AG04449 (cell line): Measurements from ENCODE around the gene MELK.

Experiments
- CTCF ChIA-PET: fragments of 350-600 bp; formaldehyde crosslinking; extraction: SDS; loops from one replicate; lab custom pipeline; 2021; ENCODE audit warnings: antibody characterized with exemption; lab: Yijun Ruan, JAX
- POLR2A ChIA-PET: fragments of 400-600, 350-600 bp; formaldehyde crosslinking; extraction: SDS; loops from one replicate; lab custom pipeline; 2020; ENCODE audit warnings: antibody characterized with exemption, inconsistent platforms; lab: Yijun Ruan, JAX
- DNase-seq: peaks from one replicate; pipeline ENCODE4 v3.0.0-alpha.2; 2010; ENCODE audit warnings: low read depth, low spot score
- H3K4me3 ChIP-seq: 2 replicates; pipeline ENCODE4 v1.5.1; 2011; ENCODE audit warnings: low read depth, mild to moderate bottlenecking, control low read depth, low read length
- CTCF ChIP-seq: IDR thresholded peaks from one replicate; pipeline ENCODE4 v1.5.1; 2011; ENCODE audit warnings: mild to moderate bottlenecking, moderate library complexity, low read length, control low read depth, inconsistent platforms; ENCODE audit not compliant: insufficient read depth; ENCODE audit errors: missing control alignments

Gene MELK

DNA sequence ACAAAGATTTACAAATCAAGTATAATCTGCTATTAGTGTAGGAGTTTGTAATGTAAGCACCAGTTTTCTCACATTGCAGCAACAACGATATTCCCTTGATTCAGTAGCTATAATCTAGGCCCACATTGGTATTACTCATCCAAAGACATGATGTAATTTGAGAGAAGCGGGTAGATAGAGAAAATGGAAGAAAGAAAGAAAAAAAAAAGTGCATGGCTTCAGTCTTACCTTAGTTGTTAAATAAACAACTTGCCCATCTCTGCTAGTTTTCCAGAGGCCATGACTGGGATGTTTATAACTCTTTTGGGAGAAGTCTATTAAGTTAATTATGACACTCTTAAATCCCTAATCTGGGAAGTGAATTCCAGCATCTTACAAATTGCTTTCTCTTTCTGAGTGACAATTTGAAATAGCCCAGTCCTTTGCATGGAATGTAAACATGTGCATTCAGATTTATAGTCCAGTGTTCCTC, 2.8 kb downstream of the MELK start:
- CTCF ChIA-PET, result interaction anchor here (0.7 to 1.6 kb wide), 4 partner anchors 9 to 22 kb away, joined by 3 to 5 read pairs (median 4); no protein-coding TSS in a partner anchor
- no peak for TF ChIP-seq CTCF
- DNase-seq, result no peak
- POLR2A ChIA-PET, result no interaction called here
- H3K4me3 ChIP-seq, result no peak overlapping the region; the same call in 1 of the 2 replicates

- ChIA-PET POLR2A (interaction anchor here (0.6 kb wide), 1 partner anchor 100 kb away, joined by 3 read pairs; no protein-coding TSS in a partner anchor), CTCF (interaction anchor here (1.0 to 1.8 kb wide), 3 partner anchors 10 to 169 kb away, joined by 3 to 7 read pairs (median 4); no protein-coding TSS in a partner anchor)
Measured at GRCh38 chr9:36576866-36577265, 4.2 kb downstream of the MELK start.

GRCh38 chr9:36584620-36585460, 12.1 kb downstream of the MELK start:
- ChIA-PET POLR2A (no interaction called here), CTCF (interaction anchor here (0.6 to 4.4 kb wide), 7 partner anchors 9 to 177 kb away, joined by 3 to 28 read pairs (median 3); no protein-coding TSS in a partner anchor)
- TF ChIP-seq CTCF, result no peak

More at GRCh38 chr9:36576866-36577265, 4.2 kb downstream of the MELK start:
- no peak for TF ChIP-seq CTCF
- no peak overlapping the region for H3K4me3 ChIP-seq
- no peak for DNase-seq

GRCh38 chr9:36590231-36590630, 17.5 kb downstream of the MELK start:
- no peak for TF ChIP-seq CTCF
- DNase-seq, result no peak
- no peak overlapping the region for H3K4me3 ChIP-seq
- POLR2A ChIA-PET, result no interaction called here
- CTCF ChIA-PET, result interaction anchor here (0.6 kb wide), 1 partner anchor 8 kb away, joined by 3 read pairs; no protein-coding TSS in a partner anchor

More at GRCh38 chr9:36584620-36585460, 12.1 kb downstream of the MELK start:
- no peak overlapping the region for H3K4me3 ChIP-seq
- DNase-seq, result no peak

DNA sequence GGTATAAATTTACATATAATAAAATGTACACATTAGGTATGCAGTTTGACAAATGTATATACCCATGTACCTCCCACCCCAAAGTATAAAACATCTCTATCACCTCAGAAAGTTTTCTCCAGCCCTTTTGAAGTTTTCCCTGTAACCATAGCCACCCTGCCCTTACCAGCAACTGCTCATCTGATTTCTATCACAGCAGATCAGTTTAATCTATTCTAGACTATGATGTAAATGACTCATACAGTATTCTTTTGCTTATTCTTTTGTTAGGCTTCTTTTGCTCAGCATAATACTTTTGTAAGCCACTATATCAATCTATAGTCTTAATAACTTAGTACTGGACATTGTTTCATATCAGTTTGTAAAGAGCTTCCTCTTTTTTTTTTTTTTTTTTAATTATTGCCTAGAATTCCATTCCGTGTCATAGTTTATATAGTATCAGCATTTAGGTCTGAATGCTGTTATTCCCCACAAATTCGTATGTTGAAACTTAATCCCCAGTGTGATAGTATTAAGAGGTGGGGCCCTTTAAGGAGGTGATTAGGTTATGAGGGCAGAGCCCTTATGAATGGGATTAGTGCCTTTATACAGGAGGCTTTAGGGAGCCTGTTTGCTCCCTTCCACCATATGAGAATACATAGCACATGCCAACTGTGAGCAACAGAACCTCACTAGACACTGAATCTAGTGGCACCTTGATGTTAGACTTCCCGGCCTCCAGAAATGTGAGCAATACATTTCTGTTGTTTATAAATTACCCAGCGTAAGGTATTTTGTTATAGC, 20.3 kb downstream of the MELK start:
- TF ChIP-seq CTCF, result no peak
- no peak for DNase-seq
- CTCF ChIA-PET, result interaction anchor here (1.2 to 1.6 kb wide), 2 partner anchors 13 to 37 kb away, joined by 4 read pairs; no protein-coding TSS in a partner anchor
- POLR2A ChIA-PET, result no interaction called here
- no peak overlapping the region for H3K4me3 ChIP-seq
